Measurements from ENCODE around the gene HMGCR.
A peak's percentile ranks its signal among the peaks of the same experiment; 100 is the strongest.
"Not testable (repeated sequence)": the region's sequence is repeated elsewhere in the genome, so short reads cannot be mapped to it uniquely, and the experiment has no call there.

The HMGCR gene

GRCh38 chr5:75336615-75337336, at the start of gene HMGCR:
Gene HMGCR, plus strand, starts transcription at chr5:75337220. Its CDS starts 5,386 bp downstream, at chr5:75342606.
- peak; percentile 97 to 98 for DNase-seq (ENCODE audit: low read depth in 2 of 2)

GRCh38 chr5:75291844-75292243, 45.2 kb upstream of the HMGCR start:
- not testable (repeated sequence) for DNase-seq (ENCODE audit: low read depth in 2 of 2)

- DNase-seq (ENCODE audit: low read depth in 2 of 2): no peak
These were observed 36.9 kb upstream of the HMGCR start for GRCh38 chr5:75300084-75300483.

GRCh38 chr5:75303419-75303818, 33.6 kb upstream of the HMGCR start:
- no peak for DNase-seq (ENCODE audit: low read depth in 2 of 2)

GRCh38 chr5:75304486-75304885, 32.5 kb upstream of the HMGCR start:
- not testable (repeated sequence) for DNase-seq (ENCODE audit: low read depth in 2 of 2)

GRCh38 chr5:75306746-75307145, 30.3 kb upstream of the HMGCR start:
- no peak for DNase-seq (ENCODE audit: low read depth in 2 of 2)

- DNase-seq (ENCODE audit: low read depth in 2 of 2): no peak
These were observed 26.8 kb upstream of the HMGCR start for GRCh38 chr5:75310212-75310611.

GRCh38 chr5:75319148-75319547, 17.9 kb upstream of the HMGCR start:
- DNase-seq (ENCODE audit: low read depth in 2 of 2): not testable (repeated sequence)

GRCh38 chr5:75319638-75320037, 17.4 kb upstream of the HMGCR start:
- no peak for DNase-seq (ENCODE audit: low read depth in 2 of 2)

GRCh38 chr5:75320371-75320770, 16.6 kb upstream of the HMGCR start:
- no peak for DNase-seq (ENCODE audit: low read depth in 2 of 2)

- no peak for DNase-seq (ENCODE audit: low read depth in 2 of 2)
These were observed 15.0 kb upstream of the HMGCR start for GRCh38 chr5:75322066-75322465.

- DNase-seq (ENCODE audit: low read depth in 2 of 2): peak in 1 of 2 donors; percentile 34
These were observed 12.2 kb upstream of the HMGCR start for GRCh38 chr5:75324791-75325190.

GRCh38 chr5:75325242-75325641, 11.8 kb upstream of the HMGCR start:
- DNase-seq (ENCODE audit: low read depth in 2 of 2): no peak

GRCh38 chr5:75330404-75330803, 6.6 kb upstream of the HMGCR start:
- DNase-seq (ENCODE audit: low read depth in 2 of 2): no peak

GRCh38 chr5:75331095-75332090, 5.6 kb upstream of the HMGCR start:
- DNase-seq (ENCODE audit: low read depth in 2 of 2): no peak

- DNase-seq (ENCODE audit: low read depth in 2 of 2): not testable (repeated sequence)
These were observed 3.3 kb upstream of the HMGCR start for GRCh38 chr5:75333759-75334158.

- DNase-seq (ENCODE audit: low read depth in 2 of 2): not testable (repeated sequence)
These were observed 2.6 kb upstream of the HMGCR start for GRCh38 chr5:75334413-75334812.

GRCh38 chr5:75335486-75335885, 1.5 kb upstream of the HMGCR start:
- no peak for DNase-seq (ENCODE audit: low read depth in 2 of 2)

GRCh38 chr5:75335952-75336614, 937 bp upstream of the HMGCR start:
- DNase-seq (ENCODE audit: low read depth in 2 of 2): no peak

GRCh38 chr5:75337366-75338021, 474 bp downstream of the HMGCR start:
- DNase-seq (ENCODE audit: low read depth in 2 of 2): peak in 1 of 2 donors; percentile 15

- no peak for DNase-seq (ENCODE audit: low read depth in 2 of 2)
These were observed 1.4 kb downstream of the HMGCR start for GRCh38 chr5:75338408-75338807.
